Fibroblast of pulmonary artery (primary cell): Measurements from ENCODE around the gene GAK.

Source experiments
- DNase-seq: peaks from one replicate; pipeline ENCODE4 v3.0.0-alpha.2; 2010; ENCODE audit warnings: low read depth
- H3K4me3 ChIP-seq: replicated peaks from 2 replicates; pipeline ENCODE4 v1.5.1; 2011; ENCODE audit warnings: low read depth, mild to moderate bottlenecking, control low read depth, low read length, moderate library complexity
- CTCF ChIP-seq: IDR thresholded peaks from 2 replicates; pipeline ENCODE4 v1.5.1; 2011; ENCODE audit warnings: mild to moderate bottlenecking, control low read depth, low read length, inconsistent platforms; ENCODE audit errors: missing control alignments

Gene GAK

GRCh38 chr4:859496-859895 lies 72.6 kb downstream of the GAK start:
- no peak for DNase-seq

GRCh38 chr4:858831-859451 lies 73.2 kb downstream of the GAK start:
- H3K4me3 ChIP-seq = no peak overlapping the region
- DNase-seq = no peak
- TF ChIP-seq CTCF = no peak

More at GRCh38 chr4:859496-859895, 72.6 kb downstream of the GAK start:
- H3K4me3 ChIP-seq = no peak overlapping the region
- TF ChIP-seq CTCF = no peak

- no peak overlapping the region for H3K4me3 ChIP-seq
- TF ChIP-seq CTCF = no peak
- DNase-seq = no peak
Observed at GRCh38 chr4:858041-858481, 74.1 kb downstream of the GAK start.

- DNase-seq = no peak
- no peak overlapping the region for H3K4me3 ChIP-seq
- TF ChIP-seq CTCF = no peak
Observed at GRCh38 chr4:857461-857860, 74.7 kb downstream of the GAK start.

DNA sequence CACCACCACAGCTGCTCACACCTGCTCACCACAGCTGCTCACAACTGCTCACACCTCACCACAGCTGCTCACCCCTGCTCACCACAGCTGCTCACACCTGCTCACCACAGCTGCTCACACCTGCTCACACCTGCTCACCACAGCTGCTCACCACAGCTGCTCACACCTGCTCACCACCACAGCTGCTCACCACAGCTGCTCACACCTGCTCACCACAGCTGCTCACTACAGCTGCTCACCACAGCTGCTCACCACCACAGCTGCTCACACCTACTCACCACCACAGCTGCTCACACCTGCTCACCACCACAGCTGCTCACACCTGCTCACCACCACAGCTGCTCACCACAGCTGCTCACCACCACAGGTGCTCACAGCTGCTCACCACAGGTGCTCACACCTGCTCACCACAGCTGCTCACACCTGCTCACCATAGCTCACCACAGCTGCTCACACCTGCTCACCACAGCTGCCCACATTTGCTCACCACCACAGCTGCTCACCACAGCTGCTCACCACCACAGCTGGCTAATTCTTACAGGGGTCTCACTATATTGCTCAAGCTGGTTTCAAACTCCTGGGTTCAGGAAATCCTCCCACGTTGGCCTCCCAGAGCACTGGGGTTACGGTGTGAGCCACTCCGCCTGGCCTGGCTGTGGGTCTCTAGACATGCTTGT lies 75.8 kb downstream of the GAK start:
- no peak for TF ChIP-seq CTCF
- DNase-seq = no peak
- no peak overlapping the region for H3K4me3 ChIP-seq

- DNase-seq = no peak
- no peak overlapping the region for H3K4me3 ChIP-seq
- no peak for TF ChIP-seq CTCF
Observed at GRCh38 chr4:855880-856224, 76.3 kb downstream of the GAK start.

- no peak for TF ChIP-seq CTCF
- no peak for DNase-seq
- no peak overlapping the region for H3K4me3 ChIP-seq
Observed at GRCh38 chr4:854356-854755, 77.8 kb downstream of the GAK start.
